Fibroblast of pulmonary artery (primary cell): ENCODE measurements around the gene CREB3L1.

Experiments
- DNase-seq: peaks from one replicate; pipeline ENCODE4 v3.0.0-alpha.2; 2010; ENCODE audit warnings: low read depth
- H3K4me3 ChIP-seq: replicated peaks from 2 replicates; pipeline ENCODE4 v1.5.1; 2011; ENCODE audit warnings: low read depth, mild to moderate bottlenecking, control low read depth, low read length, moderate library complexity
- TF ChIP-seq, protein P1 (sequence below): IDR thresholded peaks from 2 replicates; pipeline ENCODE4 v1.5.1; 2011; ENCODE audit warnings: mild to moderate bottlenecking, control low read depth, low read length, inconsistent platforms; ENCODE audit errors: missing control alignments

The CREB3L1 gene

GRCh38 chr11:46242952-46243795, 34.3 kb upstream of the CREB3L1 start:
- TF ChIP-seq, protein P1, sequence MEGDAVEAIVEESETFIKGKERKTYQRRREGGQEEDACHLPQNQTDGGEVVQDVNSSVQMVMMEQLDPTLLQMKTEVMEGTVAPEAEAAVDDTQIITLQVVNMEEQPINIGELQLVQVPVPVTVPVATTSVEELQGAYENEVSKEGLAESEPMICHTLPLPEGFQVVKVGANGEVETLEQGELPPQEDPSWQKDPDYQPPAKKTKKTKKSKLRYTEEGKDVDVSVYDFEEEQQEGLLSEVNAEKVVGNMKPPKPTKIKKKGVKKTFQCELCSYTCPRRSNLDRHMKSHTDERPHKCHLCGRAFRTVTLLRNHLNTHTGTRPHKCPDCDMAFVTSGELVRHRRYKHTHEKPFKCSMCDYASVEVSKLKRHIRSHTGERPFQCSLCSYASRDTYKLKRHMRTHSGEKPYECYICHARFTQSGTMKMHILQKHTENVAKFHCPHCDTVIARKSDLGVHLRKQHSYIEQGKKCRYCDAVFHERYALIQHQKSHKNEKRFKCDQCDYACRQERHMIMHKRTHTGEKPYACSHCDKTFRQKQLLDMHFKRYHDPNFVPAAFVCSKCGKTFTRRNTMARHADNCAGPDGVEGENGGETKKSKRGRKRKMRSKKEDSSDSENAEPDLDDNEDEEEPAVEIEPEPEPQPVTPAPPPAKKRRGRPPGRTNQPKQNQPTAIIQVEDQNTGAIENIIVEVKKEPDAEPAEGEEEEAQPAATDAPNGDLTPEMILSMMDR = no peak
- H3K4me3 ChIP-seq = peak overlapping the region; percentile 53
- DNase-seq = peak; percentile 96

DNA sequence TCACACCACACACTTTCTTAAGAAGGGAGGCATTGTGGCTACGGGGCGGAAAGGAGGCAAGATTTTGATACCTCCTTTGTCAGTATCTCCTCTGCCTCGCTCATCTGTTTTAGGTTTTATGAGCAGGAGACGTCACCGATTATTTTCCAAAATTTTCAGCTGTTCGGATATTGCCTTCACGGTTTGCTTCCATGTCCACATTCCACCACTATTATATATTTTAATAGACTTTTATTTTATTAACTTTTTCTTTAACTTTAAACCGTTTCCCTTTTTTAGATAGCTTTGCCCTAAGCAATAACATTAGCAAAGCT, 33.7 kb upstream of the CREB3L1 start:
- TF ChIP-seq, protein P1 = no peak
- H3K4me3 ChIP-seq = peak overlapping the region; percentile 53

GRCh38 chr11:46246521-46246920, 30.9 kb upstream of the CREB3L1 start:
- TF ChIP-seq, protein P1 = no peak
- DNase-seq = peak; percentile 36
- no peak overlapping the region for H3K4me3 ChIP-seq

More for the DNA sequence above, 33.7 kb upstream of the CREB3L1 start:
- DNase-seq = no peak

- no peak overlapping the region for H3K4me3 ChIP-seq
- peak; percentile 19 for DNase-seq
- TF ChIP-seq, protein P1 = no peak
Observed at GRCh38 chr11:46247090-46247489, 30.4 kb upstream of the CREB3L1 start.

DNA sequence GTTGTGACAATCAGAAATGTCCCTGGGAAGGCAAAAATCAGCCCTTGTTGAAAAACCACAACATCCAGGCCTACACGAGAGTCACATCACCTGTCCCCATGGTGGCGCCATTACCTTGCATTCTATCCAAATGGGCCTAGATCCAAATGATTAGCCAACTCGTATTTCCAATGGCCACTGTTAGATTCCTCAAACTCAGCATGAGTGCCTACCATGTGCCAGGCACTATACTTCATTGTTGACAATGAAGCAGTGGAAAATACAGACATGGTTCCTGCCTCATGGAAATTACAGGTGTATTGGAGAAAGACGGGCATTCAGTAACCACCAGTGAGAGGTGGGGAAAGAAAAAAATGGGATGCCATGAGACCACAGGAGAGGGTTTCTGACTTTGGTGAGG, 29.8 kb upstream of the CREB3L1 start:
- DNase-seq = peak; percentile 68
- TF ChIP-seq, protein P1 = peak; percentile 19
- no peak overlapping the region for H3K4me3 ChIP-seq

DNA sequence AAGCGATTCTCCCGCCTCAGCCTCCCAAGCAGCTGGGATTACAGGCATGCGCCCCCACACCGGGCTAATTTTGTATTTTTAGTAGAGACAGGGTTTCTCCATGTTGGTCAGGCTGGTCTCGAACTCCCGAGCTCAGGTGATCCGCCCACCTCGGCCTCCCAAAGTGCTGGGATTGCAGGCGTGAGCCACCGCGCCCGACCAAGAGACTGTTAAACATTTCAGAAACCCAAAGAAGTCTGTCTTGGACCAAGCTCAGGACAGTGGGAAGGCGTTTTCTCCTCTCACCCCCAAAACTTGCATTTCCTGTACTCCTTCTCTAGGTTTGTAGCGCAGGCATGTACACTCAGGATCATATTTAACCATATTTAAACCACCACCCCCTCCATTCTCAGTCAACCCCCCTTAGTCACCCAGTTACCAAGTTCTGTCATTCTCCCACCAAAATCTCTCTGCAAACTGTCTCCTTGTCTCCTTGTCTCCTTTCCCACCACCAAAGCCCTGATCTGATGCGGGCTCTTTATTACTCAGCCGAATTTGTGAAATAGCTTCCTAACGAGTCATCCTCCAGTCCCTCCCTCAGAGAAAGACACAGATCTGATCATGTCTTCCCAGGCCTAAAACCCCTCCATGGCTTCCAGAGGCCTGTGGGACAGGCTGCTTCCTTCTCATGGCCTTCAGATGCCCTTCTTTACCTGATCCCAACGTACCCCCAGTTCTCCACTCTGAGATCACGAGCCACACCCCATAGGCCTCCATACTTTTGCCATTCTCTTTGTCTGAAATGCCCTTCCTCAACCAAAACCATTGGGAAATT, 29.0 kb upstream of the CREB3L1 start:
- DNase-seq = peak; percentile 90
- H3K4me3 ChIP-seq = no peak overlapping the region
- TF ChIP-seq, protein P1 = no peak
